H1 (cell line): Measurements from ENCODE around the gene CUL1. TPM values are rescaled to one million over a fixed set of nuclear protein-coding genes. Genes with fewer than 3 reads are reported as not detected.

Source experiments
- CTCF ChIA-PET: fragments of 300-600 bp; sonication (Branson Sonifier 250); formaldehyde crosslinking; loops from one replicate; lab custom pipeline; 2021; ENCODE audit not compliant: partially characterized antibody; lab: Charles Lee
- POLR2A ChIA-PET: fragments of 300-600 bp; sonication (Branson Sonifier 250); formaldehyde crosslinking; loops from one replicate; lab custom pipeline; 2021; ENCODE audit warnings: inconsistent platforms; ENCODE audit not compliant: partially characterized antibody; lab: Charles Lee
- DNase-seq, 2 experiments: peaks; one replicate each; pipeline versions ENCODE4 v3.0.0 to v3.0.0-alpha.2; 2010 to 2022; ENCODE audit warnings: low spot score in 2 of 2, low read depth in 1 of 2, mixed read lengths in 1 of 2
- FAIRE-seq: peaks from 2 replicates; lab custom pipeline; 2011; peaks lifted over from hg19 to GRCh38; lab: Jason Lieb, UNC
- H2AFZ ChIP-seq: 2 replicates; pipeline ENCODE4 v1.8.1; 2012; ENCODE audit warnings: low read length, inconsistent platforms
- H2AK5ac ChIP-seq: 2 replicates; pipeline ENCODE4 v1.6.1; 2013; ENCODE audit warnings: low read depth, low read length
- H2BK120ac ChIP-seq: replicated peaks from 2 replicates; pipeline ENCODE3; 2013; ENCODE audit warnings: low read depth, low read length, inconsistent platforms
- H2BK12ac ChIP-seq: 2 replicates; pipeline ENCODE4 v1.6.1; 2013; ENCODE audit warnings: low read depth, low read length
- H2BK15ac ChIP-seq: 2 replicates; pipeline ENCODE4 v1.6.1; 2013; ENCODE audit warnings: low read length
- H2BK20ac ChIP-seq: 2 replicates; pipeline ENCODE4 v1.6.1; 2013; ENCODE audit warnings: low read length
- H2BK5ac ChIP-seq: 2 replicates; pipeline ENCODE4 v1.6.1; 2013; ENCODE audit warnings: low read depth, low read length
- H3K14ac ChIP-seq: 2 replicates; pipeline ENCODE4 v1.6.1; 2013; ENCODE audit warnings: inconsistent platforms; ENCODE audit not compliant: insufficient read length
- H3K18ac ChIP-seq: 2 replicates; pipeline ENCODE4 v1.6.1; 2013; ENCODE audit warnings: low read length; ENCODE audit errors: extremely low read depth
- H3K23ac ChIP-seq: 2 replicates; pipeline ENCODE4 v1.6.1; 2013; ENCODE audit warnings: inconsistent platforms; ENCODE audit not compliant: insufficient read length
- H3K23me2 ChIP-seq: 2 replicates; pipeline ENCODE4 v1.6.1; 2013; ENCODE audit warnings: low read depth, low read length
- H3K27ac ChIP-seq: 2 replicates; pipeline ENCODE4 v1.6.1; 2011; ENCODE audit warnings: low read depth, low read length, inconsistent platforms
- H3K27me3 ChIP-seq, 4 experiments: replicated peaks in 1 of 4; 1 replicate in 1 of 4; 2 replicates in 3 of 4; pipeline versions ENCODE4 v1.6.1 to v1.8.1; 2011 to 2013; ENCODE audit warnings: low read length in 3 of 4, mild to moderate bottlenecking in 3 of 4, inconsistent platforms in 2 of 4, mixed read lengths in 2 of 4, moderate library complexity in 1 of 4; ENCODE audit not compliant: control insufficient read depth in 3 of 4, insufficient read depth in 3 of 4; ENCODE audit errors: extremely low read depth in 1 of 4
- H3K36me3 ChIP-seq, 4 experiments: 2 replicates each; pipeline versions ENCODE4 v1.6.1 to v1.8.1; 2011 to 2013; ENCODE audit warnings: mild to moderate bottlenecking in 4 of 4, low read length in 3 of 4, moderate library complexity in 2 of 4, control low read depth in 1 of 4, inconsistent platforms in 1 of 4; ENCODE audit not compliant: insufficient read depth in 4 of 4, control insufficient read depth in 2 of 4
- H3K4ac ChIP-seq: replicated peaks from 2 replicates; pipeline ENCODE3; 2013; ENCODE audit warnings: low read length, low read depth, mixed read lengths, inconsistent platforms; ENCODE audit not compliant: insufficient read length
- H3K4me1 ChIP-seq, 4 experiments: replicated peaks in 1 of 4; 1 replicate in 1 of 4; 2 replicates in 3 of 4; pipeline versions ENCODE4 v1.6.1 to v1.8.1; 2011 to 2013; ENCODE audit warnings: low read length in 3 of 4, inconsistent platforms in 2 of 4, mixed read lengths in 1 of 4; ENCODE audit not compliant: insufficient read depth in 4 of 4, control insufficient read depth in 3 of 4
- H3K4me2 ChIP-seq, 2 experiments: 2 replicates each; pipeline versions ENCODE4 v1.6.1 to v1.8.1; 2011 to 2013; ENCODE audit warnings: low read depth in 2 of 2, low read length in 2 of 2, control low read depth in 1 of 2, inconsistent platforms in 1 of 2, mild to moderate bottlenecking in 1 of 2; ENCODE audit not compliant: insufficient read depth in 1 of 2
- H3K4me3 ChIP-seq, 4 experiments: fragments of 200-600, 300-600 bp in 1 of 4; sonication (generic), shearing (Covaris generic), sonication (Bioruptor Twin) in 1 of 4; 2 replicates each; pipeline versions ENCODE4 v1.5.1 to v1.8.1; 2011 to 2016; ENCODE audit warnings: low read length in 4 of 4, low read depth in 3 of 4, control low read depth in 2 of 4, inconsistent platforms in 2 of 4, mild to moderate bottlenecking in 2 of 4, mixed read lengths in 1 of 4, moderate library complexity in 1 of 4; ENCODE audit not compliant: insufficient read depth in 2 of 4; ENCODE audit errors: extremely low read depth in 1 of 4
- H3K56ac ChIP-seq: replicated peaks from 2 replicates; pipeline ENCODE3; 2013; ENCODE audit warnings: low read depth, mild to moderate bottlenecking, mixed read lengths, low read length, inconsistent platforms; ENCODE audit not compliant: insufficient read length
- H3K79me1 ChIP-seq: 2 replicates; pipeline ENCODE4 v1.6.1; 2013; ENCODE audit warnings: low read depth, low read length, control low read depth
- H3K79me2 ChIP-seq, 2 experiments: 2 replicates each; pipeline versions ENCODE4 v1.6.1 to v1.8.1; 2012 to 2013; ENCODE audit warnings: low read length in 2 of 2, mild to moderate bottlenecking in 2 of 2, inconsistent platforms in 1 of 2; ENCODE audit not compliant: insufficient read depth in 2 of 2, control insufficient read depth in 1 of 2
- H3K9ac ChIP-seq, 4 experiments: replicated peaks in 1 of 4; 1 replicate in 1 of 4; 2 replicates in 3 of 4; pipeline versions ENCODE4 v1.6.1 to v1.8.1; 2011 to 2013; ENCODE audit warnings: low read depth in 3 of 4, low read length in 3 of 4, control low read depth in 2 of 4, mild to moderate bottlenecking in 2 of 4, moderate library complexity in 2 of 4, inconsistent platforms in 1 of 4; ENCODE audit errors: extremely low read depth in 1 of 4
- H3K9me3 ChIP-seq, 2 experiments: 2 replicates each; pipeline versions ENCODE4 v1.6.1 to v1.8.1; 2012 to 2013; ENCODE audit warnings: mild to moderate bottlenecking in 2 of 2, moderate library complexity in 2 of 2, control low read depth in 1 of 2, inconsistent platforms in 1 of 2, low read depth in 1 of 2, low read length in 1 of 2, mixed read lengths in 1 of 2; ENCODE audit not compliant: insufficient read depth in 2 of 2
- H4K20me1 ChIP-seq, 2 experiments: replicated peaks in 1 of 2; 2 replicates each; pipeline versions ENCODE3 to v1.8.1; 2011 to 2013; ENCODE audit warnings: inconsistent platforms in 2 of 2, low read length in 2 of 2, mild to moderate bottlenecking in 1 of 2; ENCODE audit not compliant: insufficient read depth in 2 of 2, control insufficient read depth in 1 of 2
- H4K5ac ChIP-seq: 2 replicates; pipeline ENCODE4 v1.6.1; 2013; ENCODE audit warnings: low read length, low read depth, mixed read lengths, inconsistent platforms; ENCODE audit not compliant: insufficient read length
- H4K8ac ChIP-seq: 2 replicates; pipeline ENCODE4 v1.8.0; 2013; ENCODE audit warnings: mild to moderate bottlenecking, moderate library complexity, low read length, inconsistent platforms; ENCODE audit not compliant: insufficient read depth; ENCODE audit errors: extremely low read depth
- H4K91ac ChIP-seq: replicated peaks from 2 replicates; pipeline ENCODE3; 2013; ENCODE audit warnings: low read length, mixed read lengths, inconsistent platforms; ENCODE audit not compliant: insufficient read length
- CBX5 ChIP-seq: fragments of 300-800, 300-1000 bp; sonication (generic); IDR thresholded peaks from 2 replicates; pipeline ENCODE4 v1.7.1; 2016; ENCODE audit warnings: antibody characterized with exemption, low read length, low read depth
- EZH2 ChIP-seq: fragments of 200-600 bp; sonication (generic); IDR thresholded peaks from 2 replicates; pipeline ENCODE4 v1.7.1; 2012; ENCODE audit warnings: low read depth, mild to moderate bottlenecking, moderate library complexity, low read length, inconsistent platforms; ENCODE audit not compliant: severe bottlenecking
- KDM5A ChIP-seq: fragments of 200-600 bp; IDR thresholded peaks from 2 replicates; pipeline ENCODE4 v1.7.1; 2012; ENCODE audit warnings: mild to moderate bottlenecking, low read length, inconsistent platforms, mixed read lengths
- POU5F1 ChIP-seq: IDR thresholded peaks from 2 replicates; pipeline ENCODE4 v1.6.1; 2011; ENCODE audit warnings: low read depth, mild to moderate bottlenecking, low read length, moderate library complexity
- RAD21 ChIP-seq, 2 experiments: IDR thresholded peaks in 1 of 2; conservative IDR thresholded peaks in 1 of 2; 2 replicates each; pipeline ENCODE4 v1.6.1; 2011; ENCODE audit warnings: low read depth in 2 of 2, low read length in 2 of 2, improper control_type of control experiment in 1 of 2, inconsistent platforms in 1 of 2, mild to moderate bottlenecking in 1 of 2, moderate library complexity in 1 of 2
- RXRA ChIP-seq: IDR thresholded peaks from 2 replicates; pipeline ENCODE4 v1.6.1; 2011; ENCODE audit warnings: low read depth, mild to moderate bottlenecking, low read length, moderate library complexity; ENCODE audit not compliant: insufficient read depth
- SAP30 ChIP-seq: fragments of 300-600 bp; sonication (generic); IDR thresholded peaks from 2 replicates; pipeline ENCODE4 v1.7.1; 2012; ENCODE audit warnings: low read length, moderate library complexity, mild to moderate bottlenecking, inconsistent platforms; ENCODE audit not compliant: insufficient read depth, insufficient replicate concordance
- SIN3A ChIP-seq, 2 experiments: IDR thresholded peaks in 1 of 2; conservative IDR thresholded peaks in 1 of 2; 2 replicates each; pipeline ENCODE4 v1.6.1; 2011 to 2012; ENCODE audit warnings: low read length in 2 of 2, improper control_type of control experiment in 1 of 2, low read depth in 1 of 2, mild to moderate bottlenecking in 1 of 2
- SIX5 ChIP-seq: IDR thresholded peaks from 2 replicates; pipeline ENCODE4 v1.6.1; 2011; ENCODE audit warnings: mild to moderate bottlenecking, low read depth, low read length
- TAF1 ChIP-seq: IDR thresholded peaks from 2 replicates; pipeline ENCODE4 v1.6.1; 2011; ENCODE audit warnings: mild to moderate bottlenecking, low read depth, low read length
- WGBS, 2 experiments: shearing (Covaris generic) in 1 of 2; methylation state at CpG; one replicate each; pipeline versions ENCODE4 v1.1.6 to v1.1.7; 2013 to 2015; ENCODE audit warnings: low lambda C conversion rate in 2 of 2, mixed read lengths in 2 of 2, inconsistent platforms in 1 of 2, low coverage in 1 of 2, missing lambda C conversion rate in 1 of 2; ENCODE audit not compliant: insufficient replicate concordance in 2 of 2, insufficient coverage in 1 of 2, insufficient read length in 1 of 2; ENCODE audit errors: extremely low coverage in 1 of 2, missing lambda C conversion rate in 1 of 2; 5-methylcytosine and 5-hydroxymethylcytosine counted together
- polyA plus RNA-seq, 7 experiments: library from polyadenylated mRNA; depleted of rRNA in 3 of 7; stranded (reverse) in 5 of 7; unstranded in 2 of 7; fragments of >200 nt in 5 of 7; fragments of 200-250 nt in 2 of 7; gene quantifications; 1 replicate in 5 of 7; 2 replicates in 1 of 7; 4 replicates in 1 of 7; pipeline versions ENCODE4 v1.2.1 to v1.2.3, GENCODE V29; 2011 to 2013; ENCODE audit warnings: missing spikeins in 2 of 7, mixed read lengths in 2 of 7
- total RNA-seq: library from RNA; stranded (reverse); fragmentation: NEBNext Ultra II Directional; extraction: Animal tissue kit (Norgen Biotek cat#: 25700); gene quantifications from 2 replicates; pipeline ENCODE4 v1.2.1, GENCODE V29; 2021
- TF ChIP-seq, protein P1 (sequence below): IDR thresholded peaks from 2 replicates; pipeline ENCODE4 v1.6.1; 2012; ENCODE audit warnings: inconsistent platforms
- TF ChIP-seq, protein P2 (sequence below): IDR thresholded peaks from 2 replicates; pipeline ENCODE4 v1.6.1; 2011; ENCODE audit warnings: low read length, improper control_type of control experiment

Gene CUL1
- total and polyA plus RNA-seq, 2 of the 8 experiments (the other 6 are each of a cell fraction or from before 2014, with no cell fraction given): 33.0 to 77.3 TPM

DNA sequence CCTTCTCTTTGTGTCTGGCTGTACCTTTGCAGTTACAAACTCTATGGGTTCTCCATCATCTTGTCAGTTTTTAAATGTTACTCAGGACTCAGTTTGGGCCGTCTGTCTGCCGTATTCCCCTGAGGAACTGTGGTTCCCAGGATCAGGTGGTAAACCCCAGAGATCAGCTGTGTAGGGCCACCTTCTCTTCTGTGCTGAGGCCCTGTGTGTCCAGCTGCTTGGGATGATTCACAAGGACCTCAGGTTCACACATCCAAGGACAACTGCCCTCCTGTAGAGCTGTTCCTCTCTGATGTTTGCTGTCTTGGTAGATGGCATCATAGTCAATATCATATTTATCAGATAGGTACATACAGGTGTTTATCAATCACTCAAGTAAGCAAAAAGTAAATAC, 24.5 kb downstream of the CUL1 start:
- Histone ChIP-seq H3K36me3 (no peaks in the 10 kb centered on the region), H3K9ac (no peak overlapping the region), H3K56ac (no peak overlapping the region), H2BK15ac (no peak overlapping the region), H3K14ac (no peak overlapping the region), H2AFZ (no peak overlapping the region), H2AK5ac (no peak overlapping the region), H3K4me3 (no peak overlapping the region), H4K91ac (no peak overlapping the region), H4K5ac (no peak overlapping the region), H4K20me1 (peaks cover 14 to 32% of the 10 kb centered on the region in 2 experiments), H3K23ac (no peak overlapping the region), H3K27me3 (no peaks in the 10 kb centered on the region), H3K9me3 (no peaks in the 10 kb centered on the region), H3K18ac (no peak overlapping the region), H2BK12ac (no peak overlapping the region), H2BK5ac (no peak overlapping the region; the same call in 1 of the 2 replicates), H3K4me1 (peaks cover 0 to 13% (median 8%) of the 10 kb centered on the region in 4 experiments; a peak in 2 of 7 replicates), H3K27ac (no peak overlapping the region), H2BK20ac (no peak overlapping the region), H3K4me2 (no peak overlapping the region), H3K4ac (no peak overlapping the region), H3K23me2 (no peaks in the 10 kb centered on the region), H3K79me2 (peaks cover 44 to 99% of the 10 kb centered on the region in 2 experiments), H4K8ac (no peak overlapping the region), H2BK120ac (no peak overlapping the region), H3K79me1 (peaks cover 11% of the 10 kb centered on the region)
- FAIRE-seq (no peak), DNase-seq (no peak)
- POLR2A ChIA-PET: interaction anchor here (1.3 kb wide), 1 partner anchor 25 kb away, joined by 3 read pairs; the partner anchor contains the start of gene CUL1
- 100% methylated on average over 2 of the region's 2 CpGs; no CpG with 5 or more reads in 1 of the 2 experiments for WGBS, 2 experiments
- CTCF ChIA-PET: interaction anchor here (0.5 to 5.6 kb wide), 6 partner anchors 10 to 338 kb away, joined by 3 to 32 read pairs (median 4); no protein-coding TSS in a partner anchor
- TF ChIP-seq EZH2 (no peak), RAD21 (IDR thresholded peaks at IDR 0.05 in 1 of 2, conservative IDR thresholded peaks at IDR 0.05 in 1 of 2; ENCODE audit: low read depth in 2 of 2, low read length in 2 of 2) (no peak), CBX5 (no peak), TAF1 (no peak), RXRA (no peak), SIX5 (no peak), POU5F1 (no peak), SIN3A (conservative IDR thresholded peaks at IDR 0.05 in 1 of 2, IDR thresholded peaks at IDR 0.05 in 1 of 2; ENCODE audit: low read depth in 1 of 2, low read length in 2 of 2) (no peak), SAP30 (no peak), KDM5A (no peak)
- TF ChIP-seq, protein P1, sequence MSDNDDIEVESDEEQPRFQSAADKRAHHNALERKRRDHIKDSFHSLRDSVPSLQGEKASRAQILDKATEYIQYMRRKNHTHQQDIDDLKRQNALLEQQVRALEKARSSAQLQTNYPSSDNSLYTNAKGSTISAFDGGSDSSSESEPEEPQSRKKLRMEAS: no peak
- TF ChIP-seq, protein P2, sequence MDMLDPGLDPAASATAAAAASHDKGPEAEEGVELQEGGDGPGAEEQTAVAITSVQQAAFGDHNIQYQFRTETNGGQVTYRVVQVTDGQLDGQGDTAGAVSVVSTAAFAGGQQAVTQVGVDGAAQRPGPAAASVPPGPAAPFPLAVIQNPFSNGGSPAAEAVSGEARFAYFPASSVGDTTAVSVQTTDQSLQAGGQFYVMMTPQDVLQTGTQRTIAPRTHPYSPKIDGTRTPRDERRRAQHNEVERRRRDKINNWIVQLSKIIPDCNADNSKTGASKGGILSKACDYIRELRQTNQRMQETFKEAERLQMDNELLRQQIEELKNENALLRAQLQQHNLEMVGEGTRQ: no peak
